GM18517 (cell line): ENCODE data around the gene SH2D3A.
A peak's percentile ranks its signal among the peaks of the same experiment; 100 is the strongest.

ENCODE experiments used
- ATAC-seq: cut with Tn5 transposase; IDR thresholded peaks from one replicate; pipeline ENCODE4 v1.9.1; 2021; ENCODE audit warnings: mild to moderate bottlenecking, moderate library complexity; ENCODE audit not compliant: unreplicated experiment

The SH2D3A gene

GRCh38 chr19:6738787-6739389 is 28.3 kb downstream of the SH2D3A start:
- no peak for ATAC-seq

DNA sequence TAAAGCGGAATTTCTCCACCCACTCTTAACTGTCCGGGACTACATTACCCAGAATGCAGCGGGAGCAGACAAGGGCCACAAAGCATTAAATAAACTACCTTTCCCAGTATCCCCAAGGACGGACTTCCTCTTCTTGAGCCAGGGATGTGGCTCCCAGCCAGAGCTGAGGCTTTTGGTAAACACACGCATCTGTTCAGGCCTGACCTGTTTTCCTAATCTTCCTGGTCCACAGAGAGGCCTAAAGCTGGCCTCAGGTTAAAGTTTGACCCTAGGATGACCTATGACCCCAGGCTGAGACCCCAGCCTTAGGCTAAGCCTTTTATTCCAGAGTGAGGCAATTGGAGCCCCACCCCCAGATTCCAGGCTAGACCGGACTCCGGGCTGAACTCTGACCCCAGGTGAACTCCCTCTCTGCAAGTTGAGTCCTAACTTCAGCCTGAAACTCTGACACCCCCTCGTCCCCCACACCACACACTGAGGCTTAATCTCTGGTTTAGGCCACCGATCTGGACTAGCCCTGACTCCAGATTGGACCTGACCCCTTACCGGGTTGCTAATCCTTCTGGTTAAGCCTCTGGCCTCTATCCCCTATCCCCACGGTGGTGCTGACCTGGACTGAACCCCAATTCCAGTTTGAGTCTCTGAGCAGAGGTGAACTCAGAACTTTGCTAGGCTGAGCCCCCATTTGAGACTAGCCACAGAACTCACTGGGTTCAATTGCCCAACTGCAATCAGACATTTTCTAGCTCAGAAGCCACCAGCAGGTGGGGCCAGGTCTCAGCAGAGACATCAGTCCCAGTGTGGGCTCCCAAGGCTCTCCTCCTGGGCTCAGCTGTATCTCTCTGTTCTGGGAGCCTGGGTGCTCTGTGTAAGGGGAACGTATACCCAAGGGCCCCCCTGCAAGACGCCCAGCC is 29.1 kb downstream of the SH2D3A start:
- peak; percentile 10 for ATAC-seq

DNA sequence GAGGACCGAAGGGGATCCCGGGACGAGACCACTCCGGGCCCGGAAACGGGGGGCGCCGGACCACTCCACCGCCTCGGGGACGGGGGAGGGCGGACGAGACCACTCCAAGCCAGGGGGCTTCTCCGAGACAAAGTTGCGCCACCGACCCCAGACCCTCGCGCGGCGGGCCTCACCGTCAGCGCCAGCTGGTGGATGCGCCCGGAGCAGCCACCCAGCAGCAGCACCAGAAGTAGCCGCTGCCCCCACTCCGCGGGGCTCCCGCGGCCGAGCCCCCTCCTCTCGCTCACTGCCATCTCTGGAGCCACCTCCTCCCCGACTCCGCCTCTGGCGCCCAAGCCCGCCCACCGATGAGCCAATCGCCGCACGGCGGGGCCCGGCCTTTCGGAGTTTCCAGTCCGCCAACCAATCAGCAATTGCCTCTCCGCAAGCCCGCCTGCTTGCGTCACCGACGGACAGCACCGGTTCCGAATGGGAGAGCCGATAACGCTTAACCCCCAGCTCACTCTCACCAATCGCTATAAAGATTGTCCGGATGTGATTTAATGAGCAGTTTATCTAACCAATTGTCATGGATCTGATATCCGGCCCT is 29.9 kb downstream of the SH2D3A start, which contains the start of gene GPR108:
GPR108 (minus strand) TSS at position 297 of the 589 bp plus-strand sequence; CDS start at position 293, 4 bp downstream.
- peak; percentile 74 for ATAC-seq

- ATAC-seq = no peak
Observed at GRCh38 chr19:6736917-6737283, 30.3 kb downstream of the SH2D3A start.

DNA sequence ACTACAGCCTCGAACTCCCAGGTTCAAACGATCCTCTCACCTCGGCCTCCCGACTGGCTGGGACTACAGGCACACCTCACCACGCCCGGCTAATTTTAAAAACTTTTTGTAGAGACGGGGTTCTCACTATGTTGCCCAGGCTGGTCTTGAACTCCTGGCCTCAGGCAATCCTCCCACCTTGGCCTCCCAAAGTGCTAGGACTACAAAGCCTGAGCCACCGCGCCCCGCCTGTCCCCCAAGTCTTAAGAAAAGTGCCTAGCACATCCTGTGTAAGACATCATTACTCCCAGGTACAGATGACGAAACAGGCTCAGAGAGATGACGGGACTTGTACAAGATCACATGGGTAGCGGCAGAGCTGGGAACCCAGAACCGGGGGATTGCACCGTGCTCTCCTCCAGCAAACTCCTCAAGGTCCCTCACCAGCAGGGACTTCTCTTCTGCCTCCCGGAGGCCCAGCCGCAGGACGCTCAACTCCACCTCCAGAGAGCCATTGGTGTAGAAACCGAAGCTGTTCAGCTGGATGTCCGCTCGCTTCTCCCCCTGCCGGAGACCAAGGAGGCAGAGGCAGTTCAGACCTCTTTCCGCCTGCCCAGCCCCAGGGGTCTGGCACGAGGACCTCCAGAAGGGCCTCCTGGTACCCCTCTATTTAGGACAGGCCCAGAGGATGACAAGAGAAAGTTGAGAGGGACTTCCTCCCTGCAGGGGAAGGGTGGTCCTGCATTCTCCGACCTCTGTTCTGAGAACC is 30.9 kb downstream of the SH2D3A start:
- ATAC-seq = no peak

DNA sequence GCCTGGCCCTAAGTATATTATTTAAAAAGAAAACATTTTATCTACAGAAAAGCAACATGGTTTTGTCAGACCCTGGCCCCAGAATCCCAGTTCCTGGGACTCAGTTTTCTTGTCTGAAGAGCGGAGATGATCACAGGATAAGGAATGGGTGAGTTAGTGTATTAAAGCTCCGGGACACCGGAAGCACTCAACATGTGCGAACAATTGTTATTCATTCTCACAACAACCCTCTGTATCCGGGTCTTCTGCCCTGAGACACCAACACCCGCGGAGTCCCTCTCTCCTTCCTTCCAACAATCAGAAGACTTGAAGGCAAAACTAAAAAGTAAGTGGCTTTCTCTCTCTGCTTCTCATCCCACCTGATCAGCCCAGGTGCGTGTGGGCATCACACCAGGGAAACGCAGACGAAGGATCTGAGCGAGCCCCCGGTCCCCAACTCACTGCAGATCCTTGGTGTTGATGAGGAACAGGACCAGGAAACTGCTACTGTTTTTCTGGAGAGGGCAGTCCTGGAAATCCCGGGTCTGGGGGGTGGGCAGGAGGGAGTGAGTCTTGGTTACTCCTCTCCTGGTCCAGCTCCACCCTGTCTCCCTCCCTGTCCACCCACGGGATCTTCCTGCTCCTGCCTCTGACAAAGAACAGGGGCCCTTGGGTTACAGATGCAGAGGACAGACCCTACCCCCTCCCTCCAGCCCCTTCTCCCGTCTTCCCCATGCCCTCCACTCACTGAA is 31.9 kb downstream of the SH2D3A start:
- ATAC-seq = no peak

GRCh38 chr19:6734096-6734696 is 33.0 kb downstream of the SH2D3A start:
- no peak for ATAC-seq

DNA sequence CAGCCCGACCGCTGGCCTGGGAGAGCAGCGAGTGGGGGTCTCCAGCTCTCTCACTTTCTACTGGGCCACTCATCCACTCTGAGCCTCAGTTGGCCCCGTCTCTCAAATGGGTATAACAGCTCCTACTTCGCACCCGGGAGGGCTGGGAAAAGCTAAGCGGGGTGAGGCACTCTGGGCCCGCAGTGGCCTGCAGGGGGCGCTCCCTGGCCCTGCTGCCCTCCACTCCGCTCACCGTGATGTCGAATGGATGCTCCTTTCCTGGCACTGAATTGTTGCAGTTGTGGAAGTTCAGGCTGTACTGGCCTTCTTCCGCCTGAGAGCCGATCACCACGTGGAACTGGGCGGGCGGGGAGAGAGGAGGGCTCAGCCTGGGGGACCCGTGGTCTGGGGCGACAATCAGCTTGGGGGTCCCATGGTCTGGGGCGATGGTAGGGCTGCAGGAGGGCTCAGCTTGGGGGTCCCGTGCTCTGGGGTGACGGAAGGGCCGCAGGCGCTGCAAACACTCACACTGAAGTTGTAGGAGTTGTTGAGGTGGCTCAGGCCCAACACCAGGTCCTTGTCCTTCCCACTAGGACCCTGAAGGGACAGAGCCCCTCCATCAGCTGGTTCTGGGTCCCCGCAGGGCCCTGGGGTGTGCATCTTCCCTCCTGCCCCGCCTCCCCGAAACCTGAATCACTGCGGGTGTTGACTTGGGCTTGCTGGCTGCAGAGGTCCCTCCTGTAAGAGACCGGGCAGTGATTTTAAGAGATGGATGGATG is 33.7 kb downstream of the SH2D3A start:
- no peak for ATAC-seq

GRCh38 chr19:6732803-6733337 is 34.4 kb downstream of the SH2D3A start:
- no peak for ATAC-seq

DNA sequence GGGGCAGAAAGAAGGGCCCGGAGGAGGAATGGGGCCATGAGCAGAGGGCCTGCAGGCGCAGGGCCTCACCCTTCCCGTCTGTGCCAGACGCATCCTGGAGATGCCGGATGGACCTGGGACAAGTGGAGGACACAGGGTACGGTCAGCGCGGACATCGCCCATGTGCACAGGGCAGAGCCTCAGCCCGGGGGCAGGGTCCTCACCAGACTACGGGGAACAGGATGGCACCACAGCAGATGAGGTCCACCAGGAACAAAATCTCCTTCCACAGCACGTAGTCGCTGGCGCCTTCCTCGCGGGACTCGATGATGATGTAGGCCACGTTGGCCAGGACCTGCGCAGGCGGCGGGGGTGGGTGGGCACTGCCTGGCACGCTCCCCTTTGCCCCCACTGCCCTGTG is 35.4 kb downstream of the SH2D3A start:
- no peak for ATAC-seq

GRCh38 chr19:6730941-6731670 is 36.1 kb downstream of the SH2D3A start:
- ATAC-seq = no peak

DNA sequence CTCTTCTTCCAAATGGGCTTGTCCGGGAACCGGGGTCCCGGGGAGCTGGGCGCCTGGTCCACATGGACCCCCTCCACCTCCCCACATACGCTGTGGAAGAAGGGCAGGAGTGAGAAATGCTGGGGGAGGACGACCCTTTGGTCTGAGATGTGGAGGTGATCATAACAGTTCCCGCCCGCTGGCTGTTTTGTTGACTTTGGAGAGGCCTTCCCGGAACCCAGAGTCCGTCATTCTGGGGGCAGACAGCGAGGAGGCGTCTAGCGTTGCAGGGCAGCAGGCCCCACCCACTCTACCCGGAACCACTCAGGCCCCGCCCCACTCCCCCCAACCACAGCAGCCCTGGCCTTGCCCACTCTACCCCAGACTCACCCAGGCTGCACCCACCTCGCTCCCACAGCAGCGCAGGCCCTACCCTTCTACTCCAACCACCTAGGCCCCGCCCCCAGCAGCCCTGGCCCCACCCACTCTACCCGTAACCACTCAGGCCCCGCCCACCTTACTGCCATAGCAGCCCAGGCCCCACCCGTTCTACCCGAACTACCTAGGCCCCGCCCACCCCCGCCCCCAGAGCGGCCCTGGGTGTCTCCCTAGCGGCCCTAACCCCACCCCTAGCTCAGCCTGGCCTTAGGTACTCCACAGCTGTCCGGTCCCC is 37.0 kb downstream of the SH2D3A start:
- ATAC-seq = no peak

DNA sequence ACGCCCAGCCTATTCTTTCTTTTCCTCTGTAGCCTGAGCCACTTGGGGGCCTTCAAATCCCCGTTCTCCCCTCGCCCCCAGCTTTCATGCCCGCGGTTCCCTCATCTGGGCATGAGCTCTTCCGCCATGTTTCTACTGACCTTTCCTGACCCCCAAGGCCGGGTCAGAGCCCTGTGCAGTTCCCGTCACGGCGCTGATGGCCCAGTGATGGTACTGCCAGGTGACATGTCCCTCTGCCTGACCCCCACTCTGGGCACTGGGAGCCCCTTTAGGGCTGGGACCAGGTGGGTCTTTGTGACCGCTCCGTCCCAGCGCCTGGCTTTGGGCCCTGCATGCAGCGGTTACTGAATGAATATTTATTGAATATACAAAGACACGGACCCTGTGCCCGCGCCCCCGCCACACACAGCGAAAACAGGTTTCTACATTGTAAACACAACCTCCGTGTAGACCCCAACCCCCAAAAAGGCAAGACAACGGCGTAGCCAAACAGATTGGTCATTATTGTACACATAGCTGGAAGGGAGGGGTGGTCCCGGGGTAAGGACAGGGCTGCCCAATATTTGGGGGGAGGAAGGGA is 37.6 kb downstream of the SH2D3A start:
- no peak for ATAC-seq

- ATAC-seq = no peak
Observed at GRCh38 chr19:6728346-6728745, 38.9 kb downstream of the SH2D3A start.

- no peak for ATAC-seq
Observed at GRCh38 chr19:6725513-6726231, 41.6 kb downstream of the SH2D3A start.

DNA sequence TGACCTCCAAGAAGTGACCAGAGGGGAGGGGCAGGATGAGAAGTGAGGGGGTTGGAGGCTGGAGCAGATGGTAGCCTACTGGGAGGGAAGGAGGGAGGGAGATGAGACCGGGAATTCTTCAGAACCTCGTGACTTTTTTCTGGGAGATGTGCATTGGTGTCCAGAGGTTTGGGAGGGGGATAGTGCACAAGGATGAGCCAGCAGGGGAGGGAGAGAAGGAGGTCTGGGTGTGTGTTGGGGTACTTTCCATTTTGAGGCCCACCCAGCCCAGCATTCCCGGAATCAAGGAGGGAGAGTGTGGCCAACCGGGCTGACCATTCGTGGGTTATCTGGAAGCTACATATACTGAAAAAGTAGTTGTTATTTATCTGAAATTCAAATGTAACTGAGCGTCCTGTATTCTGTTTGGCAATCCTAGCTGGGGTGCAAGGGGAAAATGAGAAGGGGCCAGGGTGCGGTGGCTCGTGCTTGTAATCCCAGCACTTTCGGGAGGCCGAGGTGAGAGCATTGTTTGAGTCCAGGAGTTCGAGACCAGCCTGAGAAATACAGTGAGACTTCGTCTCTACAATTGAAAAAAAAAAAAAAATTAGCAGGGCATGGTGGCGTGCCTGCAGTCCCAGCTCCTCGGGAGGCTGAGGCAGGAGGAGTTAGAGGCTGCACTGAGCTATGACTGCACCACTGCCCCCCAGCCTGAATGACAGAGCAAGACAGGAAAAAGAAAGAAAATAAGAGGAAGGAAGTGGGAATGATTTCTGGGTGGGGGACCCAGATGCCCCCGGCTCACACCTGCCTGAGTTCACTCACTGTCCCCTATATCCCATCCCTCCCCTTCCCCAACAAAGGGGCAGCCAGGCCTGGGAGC is 42.4 kb downstream of the SH2D3A start:
- no peak for ATAC-seq
